ENCODE results near the gene OR9I1.

The OR9I1 gene

GRCh38 chr11:58125469-58125868 is at the start of gene OR9I1:
Gene OR9I1 (minus strand): TSS chr11:58125530. CDS start chr11:58119444, 6,086 bp downstream.
- no peak for DNase-seq (ENCODE audit: low read depth)

GRCh38 chr11:58165504-58166106 is 40.3 kb upstream of the OR9I1 start:
- DNase-seq (ENCODE audit: low read depth), result no peak

GRCh38 chr11:58164990-58165389 is 39.7 kb upstream of the OR9I1 start:
- DNase-seq (ENCODE audit: low read depth), result no peak

- DNase-seq (ENCODE audit: low read depth), result no peak
Observed at GRCh38 chr11:58164389-58164788, 39.1 kb upstream of the OR9I1 start.

GRCh38 chr11:58152781-58153180 is 27.5 kb upstream of the OR9I1 start:
- no peak for DNase-seq (ENCODE audit: low read depth)

GRCh38 chr11:58142761-58143160 is 17.4 kb upstream of the OR9I1 start:
- DNase-seq (ENCODE audit: low read depth), result no peak

GRCh38 chr11:58135171-58135570 is 9.8 kb upstream of the OR9I1 start:
- DNase-seq (ENCODE audit: low read depth), result no peak

GRCh38 chr11:58134151-58134550 is 8.8 kb upstream of the OR9I1 start:
- DNase-seq (ENCODE audit: low read depth), result no peak

- DNase-seq (ENCODE audit: low read depth), result no peak
Observed at GRCh38 chr11:58133309-58134076, 8.2 kb upstream of the OR9I1 start.

- no peak for DNase-seq (ENCODE audit: low read depth)
Observed at GRCh38 chr11:58127350-58127749, 2.0 kb upstream of the OR9I1 start.

- DNase-seq (ENCODE audit: low read depth), result no peak
Observed at GRCh38 chr11:58121096-58121495, 4.2 kb downstream of the OR9I1 start.

- DNase-seq (ENCODE audit: low read depth), result no peak
Observed at GRCh38 chr11:58097437-58097836, 27.9 kb downstream of the OR9I1 start.

- DNase-seq (ENCODE audit: low read depth), result no peak
Observed at GRCh38 chr11:58086528-58086927, 38.8 kb downstream of the OR9I1 start.

GRCh38 chr11:58075781-58076180 is 49.5 kb downstream of the OR9I1 start:
- peak; percentile 92 for DNase-seq (ENCODE audit: low read depth)

- no peak for DNase-seq (ENCODE audit: low read depth)
Observed at GRCh38 chr11:58070585-58070984, 54.7 kb downstream of the OR9I1 start.

GRCh38 chr11:58068655-58069054 is 56.7 kb downstream of the OR9I1 start:
- no peak for DNase-seq (ENCODE audit: low read depth)

- DNase-seq (ENCODE audit: low read depth), result no peak
Observed at GRCh38 chr11:58067685-58068084, 57.6 kb downstream of the OR9I1 start.
